GM23338 (cell line): ENCODE results near the gene CDC25B. TPM values are rescaled to one million over a fixed set of nuclear protein-coding genes. Genes with fewer than 3 reads are reported as not detected.

Experiments used
- ATAC-seq: fragments of 200-7000 bp; cut with Tn5 transposase; 3 replicates; pipeline ENCODE4 v1.9.1; 2020
- DNase-seq: peaks from one replicate; pipeline ENCODE4 v3.0.0-alpha.2; 2015; ENCODE audit warnings: low spot score
- H2AFZ ChIP-seq: fragments of 200-600 bp; sonication (generic); 2 replicates; pipeline ENCODE4 v1.8.0; 2016; ENCODE audit warnings: antibody characterized with exemption, mild to moderate bottlenecking, moderate library complexity
- H3F3A ChIP-seq: fragments of 200-600 bp; sonication (generic); replicated peaks from 2 replicates; pipeline ENCODE4 v1.8.0; 2017; ENCODE audit warnings: antibody characterized with exemption, mixed run types, low read depth
- H3K27ac ChIP-seq: fragments of 200-600 bp; sonication (generic); 2 replicates; pipeline ENCODE4 v1.6.1; 2016; ENCODE audit warnings: low read depth
- H3K27me3 ChIP-seq: fragments of 200-600 bp; sonication (generic); 2 replicates; pipeline ENCODE4 v1.8.0; 2016; ENCODE audit warnings: mild to moderate bottlenecking, mixed run types, moderate library complexity; ENCODE audit not compliant: insufficient read depth
- H3K36me3 ChIP-seq: fragments of 200-600 bp; sonication (generic); 2 replicates; pipeline ENCODE4 v1.8.0; 2016; ENCODE audit warnings: mild to moderate bottlenecking; ENCODE audit not compliant: insufficient read depth
- H3K4me1 ChIP-seq: fragments of 200-600 bp; sonication (generic); 2 replicates; pipeline ENCODE4 v1.8.0; 2016; ENCODE audit warnings: mild to moderate bottlenecking, moderate library complexity; ENCODE audit not compliant: insufficient read depth
- H3K4me2 ChIP-seq: fragments of 200-600 bp; sonication (generic); 2 replicates; pipeline ENCODE4 v1.7.1; 2017; ENCODE audit warnings: mixed run types
- H3K4me3 ChIP-seq: fragments of 200-600 bp; sonication (generic); 2 replicates; pipeline ENCODE4 v1.6.1; 2016; ENCODE audit warnings: mixed run types
- H3K79me2 ChIP-seq: fragments of 200-600 bp; sonication (generic); replicated peaks from 2 replicates; pipeline ENCODE4 v1.8.0; 2017; ENCODE audit warnings: mild to moderate bottlenecking; ENCODE audit not compliant: insufficient read depth
- H3K9me2 ChIP-seq: fragments of 200-600 bp; sonication (generic); 2 replicates; pipeline ENCODE4 v1.8.0; 2017; ENCODE audit not compliant: insufficient read depth
- H4K20me1 ChIP-seq: fragments of 200-600 bp; sonication (generic); replicated peaks from 2 replicates; pipeline ENCODE4 v1.8.0; 2017; ENCODE audit warnings: mild to moderate bottlenecking; ENCODE audit not compliant: insufficient read depth
- H3K27ac Mint-ChIP-seq: 2 replicates; pipeline ENCODE4 v1.8.0; 2020; ENCODE audit warnings: inconsistent platforms, mild to moderate bottlenecking, moderate library complexity, mixed read lengths
- H3K27me3 Mint-ChIP-seq: 3 replicates; pipeline ENCODE4 v1.8.0; 2022; ENCODE audit warnings: low read depth, mild to moderate bottlenecking, moderate library complexity, mixed read lengths, inconsistent platforms; ENCODE audit not compliant: insufficient read depth, poor library complexity
- H3K36me3 Mint-ChIP-seq: 3 replicates; pipeline ENCODE4 v1.8.0; 2021; ENCODE audit warnings: low read depth, mild to moderate bottlenecking, inconsistent platforms, moderate library complexity, mixed read lengths
- H3K4me1 Mint-ChIP-seq: 3 replicates; pipeline ENCODE4 v1.8.0; 2020; ENCODE audit warnings: mild to moderate bottlenecking, inconsistent platforms, mixed read lengths
- H3K4me3 Mint-ChIP-seq: 3 replicates; pipeline ENCODE4 v1.8.0; 2021; ENCODE audit warnings: moderate library complexity, mild to moderate bottlenecking, inconsistent platforms, mixed read lengths
- H3K9me3 Mint-ChIP-seq: 3 replicates; pipeline ENCODE4 v1.8.0; 2020; ENCODE audit warnings: moderate library complexity, mild to moderate bottlenecking, inconsistent platforms, mixed read lengths
- CREB1 ChIP-seq: fragments of 250-450 bp; sonication (Bioruptor Pico); IDR thresholded peaks from 2 replicates; pipeline ENCODE4 v1.5.0; 2020; ENCODE audit warnings: low read depth, mild to moderate bottlenecking, moderate library complexity
- EZH2 ChIP-seq: fragments of 200-600 bp; sonication (generic); IDR thresholded peaks from one replicate; pipeline ENCODE4 v1.8.0; 2017; ENCODE audit warnings: antibody characterized with exemption, mild to moderate bottlenecking, low read depth; ENCODE audit not compliant: unreplicated experiment
- EZH2phosphoT487 ChIP-seq: fragments of 200-600 bp; sonication (generic); IDR thresholded peaks from one replicate; pipeline ENCODE4 v1.8.1; 2018; ENCODE audit warnings: antibody characterized with exemption; ENCODE audit not compliant: unreplicated experiment
- JUNB ChIP-seq: IDR thresholded peaks from one replicate; pipeline ENCODE4 v1.6.1; 2016; ENCODE audit warnings: antibody characterized with exemption; ENCODE audit not compliant: unreplicated experiment
- NANOG ChIP-seq: IDR thresholded peaks from 2 replicates; pipeline ENCODE4 v1.6.1; 2016; ENCODE audit warnings: antibody characterized with exemption, borderline replicate concordance
- POLR2AphosphoS5 ChIP-seq: IDR thresholded peaks from 2 replicates; pipeline ENCODE4 v1.6.1; 2016; ENCODE audit warnings: antibody characterized with exemption, low read depth
- REST ChIP-seq: IDR thresholded peaks from one replicate; pipeline ENCODE4 v1.6.1; 2018; ENCODE audit warnings: antibody characterized with exemption; ENCODE audit not compliant: unreplicated experiment
- STAT1 ChIP-seq: IDR thresholded peaks from one replicate; pipeline ENCODE4 v1.6.1; 2016; ENCODE audit warnings: antibody characterized with exemption; ENCODE audit not compliant: unreplicated experiment
- ZNF114 ChIP-seq: fragments of 250-450 bp; sonication (Bioruptor Pico); IDR thresholded peaks from 2 replicates; pipeline ENCODE4 v1.5.0; 2020; ENCODE audit warnings: mild to moderate bottlenecking, moderate library complexity
- ZNF331 ChIP-seq: fragments of 250-450 bp; sonication (Bioruptor Pico); IDR thresholded peaks from 2 replicates; pipeline ENCODE4 v1.5.0; 2020; ENCODE audit warnings: low read depth, mild to moderate bottlenecking, moderate library complexity
- polyA plus RNA-seq: library from polyadenylated mRNA; unstranded; fragments of >200 nt; fragmentation: Nextera tagmentation; extraction: Ambion mirVana; gene quantifications from 2 replicates; pipeline ENCODE4 v1.2.1, GENCODE V29; 2016
- total RNA-seq: library from RNA; depleted of rRNA; stranded (reverse); fragments of >200 nt; shearing (Covaris generic); gene quantifications from 2 replicates; pipeline ENCODE4 v1.2.3, GENCODE V29; 2014
- TF ChIP-seq, protein P1 (sequence below), 2 experiments: fragments of 200-600 bp in 1 of 2; sonication (generic) in 1 of 2; conservative IDR thresholded peaks; 2 replicates each; pipeline versions ENCODE4 v1.5.1 to v1.6.1; 2016 to 2017; ENCODE audit warnings: antibody characterized with exemption in 2 of 2, low read depth in 2 of 2, mild to moderate bottlenecking in 2 of 2, moderate library complexity in 1 of 2
- TF ChIP-seq, protein P2 (sequence below): IDR thresholded peaks from 2 replicates; pipeline ENCODE4 v1.6.1; 2016; ENCODE audit warnings: antibody characterized with exemption
- TF ChIP-seq, protein P3 (sequence below): fragments of 250-450 bp; sonication (Bioruptor Pico); IDR thresholded peaks from 2 replicates; pipeline ENCODE4 v1.5.0; 2020; ENCODE audit warnings: mild to moderate bottlenecking, moderate library complexity

CDC25B gene
- total and polyA plus RNA-seq, 2 experiments from 2014 or later: 10.5 to 33.0 TPM

- H3K27ac Mint-ChIP-seq: no peak overlapping the region
- DNase-seq (no peak), ATAC-seq (no peak)
- TF ChIP-seq, protein P1, sequence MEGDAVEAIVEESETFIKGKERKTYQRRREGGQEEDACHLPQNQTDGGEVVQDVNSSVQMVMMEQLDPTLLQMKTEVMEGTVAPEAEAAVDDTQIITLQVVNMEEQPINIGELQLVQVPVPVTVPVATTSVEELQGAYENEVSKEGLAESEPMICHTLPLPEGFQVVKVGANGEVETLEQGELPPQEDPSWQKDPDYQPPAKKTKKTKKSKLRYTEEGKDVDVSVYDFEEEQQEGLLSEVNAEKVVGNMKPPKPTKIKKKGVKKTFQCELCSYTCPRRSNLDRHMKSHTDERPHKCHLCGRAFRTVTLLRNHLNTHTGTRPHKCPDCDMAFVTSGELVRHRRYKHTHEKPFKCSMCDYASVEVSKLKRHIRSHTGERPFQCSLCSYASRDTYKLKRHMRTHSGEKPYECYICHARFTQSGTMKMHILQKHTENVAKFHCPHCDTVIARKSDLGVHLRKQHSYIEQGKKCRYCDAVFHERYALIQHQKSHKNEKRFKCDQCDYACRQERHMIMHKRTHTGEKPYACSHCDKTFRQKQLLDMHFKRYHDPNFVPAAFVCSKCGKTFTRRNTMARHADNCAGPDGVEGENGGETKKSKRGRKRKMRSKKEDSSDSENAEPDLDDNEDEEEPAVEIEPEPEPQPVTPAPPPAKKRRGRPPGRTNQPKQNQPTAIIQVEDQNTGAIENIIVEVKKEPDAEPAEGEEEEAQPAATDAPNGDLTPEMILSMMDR (conservative IDR thresholded peaks at IDR 0.05; ENCODE audit: low read depth in 2 of 2): no peak
- TF ChIP-seq, protein P2, sequence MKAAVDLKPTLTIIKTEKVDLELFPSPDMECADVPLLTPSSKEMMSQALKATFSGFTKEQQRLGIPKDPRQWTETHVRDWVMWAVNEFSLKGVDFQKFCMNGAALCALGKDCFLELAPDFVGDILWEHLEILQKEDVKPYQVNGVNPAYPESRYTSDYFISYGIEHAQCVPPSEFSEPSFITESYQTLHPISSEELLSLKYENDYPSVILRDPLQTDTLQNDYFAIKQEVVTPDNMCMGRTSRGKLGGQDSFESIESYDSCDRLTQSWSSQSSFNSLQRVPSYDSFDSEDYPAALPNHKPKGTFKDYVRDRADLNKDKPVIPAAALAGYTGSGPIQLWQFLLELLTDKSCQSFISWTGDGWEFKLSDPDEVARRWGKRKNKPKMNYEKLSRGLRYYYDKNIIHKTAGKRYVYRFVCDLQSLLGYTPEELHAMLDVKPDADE: no peak
- no peak for TF ChIP-seq STAT1
- TF ChIP-seq EZH2phosphoT487: no peak
- TF ChIP-seq ZNF114: no peak
- TF ChIP-seq, protein P3, sequence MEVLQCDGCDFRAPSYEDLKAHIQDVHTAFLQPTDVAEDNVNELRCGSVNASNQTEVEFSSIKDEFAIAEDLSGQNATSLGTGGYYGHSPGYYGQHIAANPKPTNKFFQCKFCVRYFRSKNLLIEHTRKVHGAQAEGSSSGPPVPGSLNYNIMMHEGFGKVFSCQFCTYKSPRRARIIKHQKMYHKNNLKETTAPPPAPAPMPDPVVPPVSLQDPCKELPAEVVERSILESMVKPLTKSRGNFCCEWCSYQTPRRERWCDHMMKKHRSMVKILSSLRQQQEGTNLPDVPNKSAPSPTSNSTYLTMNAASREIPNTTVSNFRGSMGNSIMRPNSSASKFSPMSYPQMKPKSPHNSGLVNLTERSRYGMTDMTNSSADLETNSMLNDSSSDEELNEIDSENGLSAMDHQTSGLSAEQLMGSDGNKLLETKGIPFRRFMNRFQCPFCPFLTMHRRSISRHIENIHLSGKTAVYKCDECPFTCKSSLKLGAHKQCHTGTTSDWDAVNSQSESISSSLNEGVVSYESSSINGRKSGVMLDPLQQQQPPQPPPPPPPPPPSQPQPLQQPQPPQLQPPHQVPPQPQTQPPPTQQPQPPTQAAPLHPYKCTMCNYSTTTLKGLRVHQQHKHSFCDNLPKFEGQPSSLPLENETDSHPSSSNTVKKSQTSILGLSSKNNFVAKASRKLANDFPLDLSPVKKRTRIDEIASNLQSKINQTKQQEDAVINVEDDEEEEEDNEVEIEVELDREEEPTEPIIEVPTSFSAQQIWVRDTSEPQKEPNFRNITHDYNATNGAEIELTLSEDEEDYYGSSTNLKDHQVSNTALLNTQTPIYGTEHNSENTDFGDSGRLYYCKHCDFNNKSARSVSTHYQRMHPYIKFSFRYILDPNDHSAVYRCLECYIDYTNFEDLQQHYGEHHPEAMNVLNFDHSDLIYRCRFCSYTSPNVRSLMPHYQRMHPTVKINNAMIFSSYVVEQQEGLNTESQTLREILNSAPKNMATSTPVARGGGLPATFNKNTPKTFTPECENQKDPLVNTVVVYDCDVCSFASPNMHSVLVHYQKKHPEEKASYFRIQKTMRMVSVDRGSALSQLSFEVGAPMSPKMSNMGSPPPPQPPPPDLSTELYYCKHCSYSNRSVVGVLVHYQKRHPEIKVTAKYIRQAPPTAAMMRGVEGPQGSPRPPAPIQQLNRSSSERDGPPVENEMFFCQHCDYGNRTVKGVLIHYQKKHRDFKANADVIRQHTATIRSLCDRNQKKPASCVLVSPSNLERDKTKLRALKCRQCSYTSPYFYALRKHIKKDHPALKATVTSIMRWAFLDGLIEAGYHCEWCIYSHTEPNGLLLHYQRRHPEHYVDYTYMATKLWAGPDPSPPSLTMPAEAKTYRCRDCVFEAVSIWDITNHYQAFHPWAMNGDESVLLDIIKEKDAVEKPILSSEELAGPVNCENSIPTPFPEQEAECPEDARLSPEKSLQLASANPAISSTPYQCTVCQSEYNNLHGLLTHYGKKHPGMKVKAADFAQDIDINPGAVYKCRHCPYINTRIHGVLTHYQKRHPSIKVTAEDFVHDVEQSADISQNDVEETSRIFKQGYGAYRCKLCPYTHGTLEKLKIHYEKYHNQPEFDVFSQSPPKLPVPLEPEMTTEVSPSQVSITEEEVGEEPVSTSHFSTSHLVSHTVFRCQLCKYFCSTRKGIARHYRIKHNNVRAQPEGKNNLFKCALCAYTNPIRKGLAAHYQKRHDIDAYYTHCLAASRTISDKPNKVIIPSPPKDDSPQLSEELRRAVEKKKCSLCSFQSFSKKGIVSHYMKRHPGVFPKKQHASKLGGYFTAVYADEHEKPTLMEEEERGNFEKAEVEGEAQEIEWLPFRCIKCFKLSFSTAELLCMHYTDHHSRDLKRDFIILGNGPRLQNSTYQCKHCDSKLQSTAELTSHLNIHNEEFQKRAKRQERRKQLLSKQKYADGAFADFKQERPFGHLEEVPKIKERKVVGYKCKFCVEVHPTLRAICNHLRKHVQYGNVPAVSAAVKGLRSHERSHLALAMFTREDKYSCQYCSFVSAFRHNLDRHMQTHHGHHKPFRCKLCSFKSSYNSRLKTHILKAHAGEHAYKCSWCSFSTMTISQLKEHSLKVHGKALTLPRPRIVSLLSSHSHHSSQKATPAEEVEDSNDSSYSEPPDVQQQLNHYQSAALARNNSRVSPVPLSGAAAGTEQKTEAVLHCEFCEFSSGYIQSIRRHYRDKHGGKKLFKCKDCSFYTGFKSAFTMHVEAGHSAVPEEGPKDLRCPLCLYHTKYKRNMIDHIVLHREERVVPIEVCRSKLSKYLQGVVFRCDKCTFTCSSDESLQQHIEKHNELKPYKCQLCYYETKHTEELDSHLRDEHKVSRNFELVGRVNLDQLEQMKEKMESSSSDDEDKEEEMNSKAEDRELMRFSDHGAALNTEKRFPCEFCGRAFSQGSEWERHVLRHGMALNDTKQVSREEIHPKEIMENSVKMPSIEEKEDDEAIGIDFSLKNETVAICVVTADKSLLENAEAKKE (CRISPR knock-in tag): no peak
- no peak for TF ChIP-seq NANOG
- TF ChIP-seq EZH2: no peak
- no peak for TF ChIP-seq CREB1 (CRISPR knock-in tag)
- no peak for TF ChIP-seq REST
- TF ChIP-seq POLR2AphosphoS5: no peak
- TF ChIP-seq ZNF331: no peak
- TF ChIP-seq JUNB: no peak
- H3K27me3 ChIP-seq: no peaks in the 10 kb centered on the region
- H2AFZ ChIP-seq: no peak overlapping the region
- peaks cover 14% of the 10 kb centered on the region for H3F3A ChIP-seq
- H3K27me3 Mint-ChIP-seq: peaks cover 24% of the 10 kb centered on the region
- peaks cover 40% of the 10 kb centered on the region for H3K4me1 ChIP-seq
- no peaks in the 10 kb centered on the region for H3K79me2 ChIP-seq
- H3K4me2 ChIP-seq: no peak overlapping the region
- no peak overlapping the region for H3K4me3 ChIP-seq
- H3K9me3 Mint-ChIP-seq: no peaks in the 10 kb centered on the region; the same call in 2 of the 3 replicates
- H3K4me1 Mint-ChIP-seq: peaks cover 54% of the 10 kb centered on the region
- H3K4me3 Mint-ChIP-seq: no peak overlapping the region
- peaks cover 57% of the 10 kb centered on the region for H3K36me3 Mint-ChIP-seq
- H3K36me3 ChIP-seq: no peaks in the 10 kb centered on the region
- no peak overlapping the region for H3K27ac ChIP-seq
- no peaks in the 10 kb centered on the region for H3K9me2 ChIP-seq
- no peaks in the 10 kb centered on the region; the same call in 1 of the 2 replicates for H4K20me1 ChIP-seq
These were observed 7.2 kb downstream of the CDC25B start for GRCh38 chr20:3803289-3803688.
